BLaER1 (cell line): ENCODE results near the gene SMTN.
"Not testable (repeated sequence)": the region's sequence is repeated elsewhere in the genome, so short reads cannot be mapped to it uniquely, and the experiment has no call there.

Experiments
- H3K27ac ChIP-seq: shearing (Covaris generic); formaldehyde crosslinking; 2 replicates; pipeline ENCODE4 v1.8.1; 2022
- H3K27me3 ChIP-seq: shearing (Covaris generic); formaldehyde crosslinking; 2 replicates; pipeline ENCODE4 v1.8.1; 2022
- H3K36me3 ChIP-seq: shearing (Covaris generic); formaldehyde crosslinking; 2 replicates; pipeline ENCODE4 v1.8.1; 2022
- H3K4me1 ChIP-seq: shearing (Covaris generic); formaldehyde crosslinking; 2 replicates; pipeline ENCODE4 v1.8.1; 2022
- H3K4me2 ChIP-seq: shearing (Covaris generic); formaldehyde crosslinking; 2 replicates; pipeline ENCODE4 v1.8.1; 2022
- H3K4me3 ChIP-seq: shearing (Covaris generic); formaldehyde crosslinking; 2 replicates; pipeline ENCODE4 v1.8.1; 2022
- H3K9ac ChIP-seq: shearing (Covaris generic); formaldehyde crosslinking; 2 replicates; pipeline ENCODE4 v1.8.1; 2022
- H3K9me3 ChIP-seq: shearing (Covaris generic); formaldehyde crosslinking; 2 replicates; pipeline ENCODE4 v1.8.1; 2022
- H4K20me1 ChIP-seq: shearing (Covaris generic); formaldehyde crosslinking; 2 replicates; pipeline ENCODE4 v1.8.1; 2022
- Cebpa-rat ChIP-seq: shearing (Covaris generic); IDR thresholded peaks from 2 replicates; pipeline ENCODE4 v1.8.1; 2022

Gene SMTN

GRCh38 chr22:31091106-31091975, 10.2 kb downstream of the SMTN start:
- Histone ChIP-seq H3K4me1 (peaks cover 63% of the 10 kb centered on the region), H3K4me2 (no peak overlapping the region), H3K36me3 (peaks cover 92% of the 10 kb centered on the region), H3K27me3 (no peaks in the 10 kb centered on the region), H3K27ac (no peak overlapping the region), H4K20me1 (no peaks in the 10 kb centered on the region; the same call in 1 of the 2 replicates), H3K4me3 (no peak overlapping the region), H3K9me3 (no peaks in the 10 kb centered on the region), H3K9ac (no peak overlapping the region)
- no peak for TF ChIP-seq Cebpa-rat

- Histone ChIP-seq H3K4me1 (peaks cover 55% of the 10 kb centered on the region), H3K9ac (peak overlapping the region; percentile 44; the same call in 1 of the 2 replicates)
Measured at GRCh38 chr22:31092161-31092560, 11.0 kb downstream of the SMTN start.

GRCh38 chr22:31093086-31093850, 12.2 kb downstream of the SMTN start:
- Histone ChIP-seq H3K9ac (0 out of 2 replicates have a peak overlapping the region, but pooled peaks have one; percentile 40), H3K27ac (peak overlapping the region; percentile 38), H3K4me1 (peaks cover 44% of the 10 kb centered on the region), H3K36me3 (peaks cover 96% of the 10 kb centered on the region), H3K4me3 (no peak overlapping the region), H3K9me3 (no peaks in the 10 kb centered on the region), H3K4me2 (peak overlapping the region; percentile 76), H4K20me1 (no peaks in the 10 kb centered on the region; the same call in 1 of the 2 replicates), H3K27me3 (no peaks in the 10 kb centered on the region)
- no peak for TF ChIP-seq Cebpa-rat

More at GRCh38 chr22:31092161-31092560, 11.0 kb downstream of the SMTN start:
- Histone ChIP-seq H3K9me3 (no peaks in the 10 kb centered on the region), H3K4me2 (peak overlapping the region; percentile 76), H3K36me3 (peaks cover 96% of the 10 kb centered on the region), H3K4me3 (no peak overlapping the region), H3K27ac (peak overlapping the region; percentile 38; the same call in 1 of the 2 replicates), H4K20me1 (no peaks in the 10 kb centered on the region; the same call in 1 of the 2 replicates), H3K27me3 (no peaks in the 10 kb centered on the region)
- TF ChIP-seq Cebpa-rat, result no peak

GRCh38 chr22:31094021-31094551, 13.0 kb downstream of the SMTN start:
- no peak for TF ChIP-seq Cebpa-rat
- Histone ChIP-seq H3K9ac (no peak overlapping the region), H3K4me1 (peaks cover 36% of the 10 kb centered on the region), H3K4me2 (no peak overlapping the region), H3K27ac (peak overlapping the region; percentile 28; the same call in 1 of the 2 replicates), H3K36me3 (peaks cover 95% of the 10 kb centered on the region), H3K9me3 (no peaks in the 10 kb centered on the region), H3K4me3 (no peak overlapping the region), H4K20me1 (no peaks in the 10 kb centered on the region; the same call in 1 of the 2 replicates), H3K27me3 (no peaks in the 10 kb centered on the region)

- Histone ChIP-seq H4K20me1 (no peaks in the 10 kb centered on the region; the same call in 1 of the 2 replicates), H3K9ac (no peak overlapping the region), H3K9me3 (no peaks in the 10 kb centered on the region), H3K27me3 (no peaks in the 10 kb centered on the region), H3K36me3 (peaks cover 97% of the 10 kb centered on the region), H3K4me2 (no peak overlapping the region), H3K4me3 (no peak overlapping the region), H3K27ac (no peak overlapping the region), H3K4me1 (peaks cover 29% of the 10 kb centered on the region)
- TF ChIP-seq Cebpa-rat, result no peak
Measured at GRCh38 chr22:31094741-31095140, 13.6 kb downstream of the SMTN start.

GRCh38 chr22:31095637-31096249, 14.6 kb downstream of the SMTN start:
- TF ChIP-seq Cebpa-rat, result no peak
- Histone ChIP-seq H4K20me1 (no peaks in the 10 kb centered on the region; the same call in 1 of the 2 replicates), H3K9ac (no peak overlapping the region), H3K4me2 (no peak overlapping the region), H3K36me3 (peaks cover 96% of the 10 kb centered on the region), H3K4me3 (no peak overlapping the region), H3K27me3 (no peaks in the 10 kb centered on the region), H3K27ac (no peak overlapping the region), H3K4me1 (peaks cover 27% of the 10 kb centered on the region), H3K9me3 (no peaks in the 10 kb centered on the region)

- Histone ChIP-seq H3K27me3 (no peaks in the 10 kb centered on the region), H3K9me3 (no peaks in the 10 kb centered on the region), H3K4me3 (no peak overlapping the region), H4K20me1 (no peaks in the 10 kb centered on the region; the same call in 1 of the 2 replicates), H3K27ac (no peak overlapping the region), H3K4me1 (peaks cover 22% of the 10 kb centered on the region), H3K36me3 (peaks cover 95% of the 10 kb centered on the region), H3K9ac (no peak overlapping the region), H3K4me2 (no peak overlapping the region)
- TF ChIP-seq Cebpa-rat, result no peak
Measured at GRCh38 chr22:31096657-31097279, 15.7 kb downstream of the SMTN start.

- H4K20me1 ChIP-seq, H3K9me3 ChIP-seq, H3K27me3 ChIP-seq, H3K4me2 ChIP-seq, H3K4me3 ChIP-seq, H3K27ac ChIP-seq, H3K9ac ChIP-seq: not testable (repeated sequence)
- Histone ChIP-seq H3K4me1 (peaks cover 14% of the 10 kb centered on the region), H3K36me3 (peaks cover 94% of the 10 kb centered on the region)
Measured at GRCh38 chr22:31097539-31097938, 16.4 kb downstream of the SMTN start.
